OCI-LY1 (cell line): ENCODE results near the gene PAPPA.

Experiments used
- CTCF ChIP-seq: fragments of 200-600 bp; sonication (generic), shearing (Covaris generic); IDR thresholded peaks from 2 replicates; pipeline ENCODE4 v1.5.1; 2017; ENCODE audit warnings: mild to moderate bottlenecking, antibody characterized with exemption, low read length, moderate library complexity, mixed read lengths
- EZH2 ChIP-seq: fragments of 200-600 bp; sonication (generic), shearing (Covaris generic); IDR thresholded peaks from 2 replicates; pipeline ENCODE4 v1.8.0; 2017; ENCODE audit warnings: borderline replicate concordance, mixed run types, mild to moderate bottlenecking, antibody characterized with exemption, low read length, moderate library complexity, mixed read lengths

DNA sequence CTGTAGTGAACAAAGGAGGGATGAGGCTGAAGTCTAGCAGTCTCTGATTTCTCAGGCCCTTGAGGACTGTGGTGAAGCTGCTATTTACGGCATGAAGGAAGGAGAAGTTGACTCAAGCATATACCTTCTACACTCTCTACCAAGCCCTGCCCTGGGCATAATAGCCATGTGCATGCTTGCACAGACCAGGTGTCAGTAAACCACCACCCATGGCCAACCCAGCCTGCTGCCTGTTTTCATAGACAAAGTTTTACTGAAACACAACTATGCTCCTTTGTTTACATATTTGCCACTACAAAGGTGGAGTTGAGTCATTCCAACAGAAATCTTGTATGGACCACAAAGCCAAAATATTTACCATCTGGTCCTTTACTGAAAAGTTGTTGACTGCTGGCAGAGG is 126.9 kb downstream of the PAPPA start:
- TF ChIP-seq CTCF: no peak
- no peak for TF ChIP-seq EZH2
